IMR-90 (cell line): ENCODE data around the gene ZNF423. TPM values are rescaled to one million over a fixed set of nuclear protein-coding genes. Genes with fewer than 3 reads are reported as not detected.

Experiments
- ATAC-seq: fragments of 200-7000 bp; cut with Tn5 transposase; 2 replicates; pipeline ENCODE4 v1.9.1; 2020; ENCODE audit warnings: low read depth, mild to moderate bottlenecking, moderate library complexity
- BruUV-seq: library from RNA; stranded (reverse); fragments of 400-500 nt; replicated peaks from 2 replicates; lab custom pipeline; 2021; lab: Mats Ljungman, UMichigan
- CTCF ChIA-PET: fragments of 300-600 bp; formaldehyde crosslinking; extraction: SDS; loops from one replicate; lab custom pipeline; 2021; ENCODE audit warnings: antibody characterized with exemption; lab: Yijun Ruan, JAX
- POLR2A ChIA-PET: fragments of 300-600 bp; sonication (Branson Sonifier 250); formaldehyde crosslinking; loops from one replicate; lab custom pipeline; 2022; ENCODE audit warnings: antibody characterized with exemption; ENCODE audit not compliant: unreplicated experiment; lab: Charles Lee
- DNase-seq: peaks from one replicate; pipeline ENCODE4 v3.0.0; 2013
- H2AFZ ChIP-seq: replicated peaks from 2 replicates; pipeline ENCODE3; 2013; ENCODE audit warnings: low read length, mild to moderate bottlenecking; ENCODE audit not compliant: poor library complexity
- H2AK5ac ChIP-seq: 2 replicates; pipeline ENCODE4 v1.6.1; 2013; ENCODE audit warnings: low read depth, low read length, inconsistent platforms
- H2AK9ac ChIP-seq: replicated peaks from 2 replicates; pipeline ENCODE3; 2013; ENCODE audit warnings: mild to moderate bottlenecking, low read depth, low read length, moderate library complexity; ENCODE audit not compliant: poor library complexity
- H2BK120ac ChIP-seq: 2 replicates; pipeline ENCODE4 v1.6.1; 2013; ENCODE audit warnings: low read depth, low read length, inconsistent platforms
- H2BK15ac ChIP-seq: 3 replicates; pipeline ENCODE4 v1.6.1; 2013; ENCODE audit warnings: low read depth, low read length, inconsistent platforms
- H2BK20ac ChIP-seq: 2 replicates; pipeline ENCODE4 v1.6.1; 2013; ENCODE audit warnings: low read depth, mild to moderate bottlenecking, inconsistent platforms, low read length, moderate library complexity
- H2BK5ac ChIP-seq: 2 replicates; pipeline ENCODE4 v1.6.1; 2013; ENCODE audit warnings: mild to moderate bottlenecking, low read depth, low read length, inconsistent platforms; ENCODE audit not compliant: poor library complexity, severe bottlenecking
- H3K14ac ChIP-seq: replicated peaks from 2 replicates; pipeline ENCODE4 v1.6.1; 2013; ENCODE audit warnings: low read depth, low read length, inconsistent platforms
- H3K18ac ChIP-seq: 2 replicates; pipeline ENCODE4 v1.6.1; 2013; ENCODE audit warnings: low read depth, low read length, control low read depth
- H3K23ac ChIP-seq: 2 replicates; pipeline ENCODE4 v1.6.1; 2013; ENCODE audit warnings: low read depth, low read length, inconsistent platforms
- H3K27ac ChIP-seq: 2 replicates; pipeline ENCODE4 v1.5.1; 2013; ENCODE audit warnings: mild to moderate bottlenecking, control low read depth, low read length; ENCODE audit not compliant: insufficient read depth
- H3K27me3 ChIP-seq: 2 replicates; pipeline ENCODE4 v1.6.1; 2013; ENCODE audit warnings: low read length; ENCODE audit not compliant: control insufficient read depth, insufficient read depth
- H3K36me3 ChIP-seq: 2 replicates; pipeline ENCODE4 v1.6.1; 2013; ENCODE audit warnings: low read length, mixed read lengths; ENCODE audit not compliant: control insufficient read depth, insufficient read depth
- H3K4ac ChIP-seq: 2 replicates; pipeline ENCODE4 v1.6.1; 2013; ENCODE audit warnings: low read depth, low read length, inconsistent platforms
- H3K4me1 ChIP-seq: 2 replicates; pipeline ENCODE4 v1.6.1; 2013; ENCODE audit warnings: low read length, mixed read lengths; ENCODE audit not compliant: control insufficient read depth, insufficient read depth
- H3K4me2 ChIP-seq: 2 replicates; pipeline ENCODE4 v1.6.1; 2013; ENCODE audit warnings: low read depth, mild to moderate bottlenecking, control low read depth, low read length, moderate library complexity
- H3K4me3 ChIP-seq: 2 replicates; pipeline ENCODE4 v1.5.1; 2013; ENCODE audit warnings: low read depth, mild to moderate bottlenecking, control low read depth, low read length, moderate library complexity; ENCODE audit not compliant: insufficient read depth
- H3K56ac ChIP-seq: 2 replicates; pipeline ENCODE4 v1.6.1; 2013; ENCODE audit warnings: low read length, inconsistent platforms; ENCODE audit not compliant: insufficient read depth; ENCODE audit errors: extremely low read depth
- H3K79me1 ChIP-seq, 2 experiments: 2 replicates each; pipeline ENCODE4 v1.6.1; 2013; ENCODE audit warnings: low read length in 2 of 2, inconsistent platforms in 1 of 2, low read depth in 1 of 2
- H3K9ac ChIP-seq: 2 replicates; pipeline ENCODE4 v1.6.1; 2013; ENCODE audit warnings: low read depth, low read length, control low read depth
- H3K9me1 ChIP-seq: 2 replicates; pipeline ENCODE4 v1.6.1; 2013; ENCODE audit warnings: low read length, inconsistent platforms; ENCODE audit not compliant: insufficient read depth
- H3K9me3 ChIP-seq: 2 replicates; pipeline ENCODE4 v1.6.1; 2013; ENCODE audit warnings: low read length; ENCODE audit not compliant: control insufficient read depth, insufficient read depth
- H4K20me1 ChIP-seq: 2 replicates; pipeline ENCODE4 v1.6.1; 2013; ENCODE audit warnings: low read length, inconsistent platforms; ENCODE audit not compliant: insufficient read depth
- H4K5ac ChIP-seq: 2 replicates; pipeline ENCODE4 v1.6.1; 2013; ENCODE audit warnings: mild to moderate bottlenecking, low read depth, low read length, control low read depth
- H4K8ac ChIP-seq, 2 experiments: 2 replicates each; pipeline ENCODE4 v1.6.1; 2013; ENCODE audit warnings: low read depth in 2 of 2, low read length in 2 of 2, control low read depth in 1 of 2, inconsistent platforms in 1 of 2
- H4K91ac ChIP-seq: 2 replicates; pipeline ENCODE4 v1.6.1; 2013; ENCODE audit warnings: low read depth, low read length, inconsistent platforms; ENCODE audit not compliant: insufficient read depth
- BHLHE40 ChIP-seq: fragments of 150-350 bp; IDR thresholded peaks from 2 replicates; pipeline ENCODE4 v1.6.1; 2016; ENCODE audit warnings: mild to moderate bottlenecking, low read depth, low read length
- CTCF ChIP-seq: conservative IDR thresholded peaks from 2 replicates; pipeline ENCODE4 v1.5.1; 2012; ENCODE audit warnings: mild to moderate bottlenecking, low read depth, low read length, improper control_type of control experiment
- MAZ ChIP-seq: IDR thresholded peaks from 2 replicates; pipeline ENCODE4 v1.6.1; 2012; ENCODE audit warnings: low read depth, mild to moderate bottlenecking, low read length, improper control_type of control experiment, moderate library complexity, borderline replicate concordance
- RCOR1 ChIP-seq: IDR thresholded peaks from 2 replicates; pipeline ENCODE4 v1.6.1; 2012; ENCODE audit warnings: mild to moderate bottlenecking, low read length, improper control_type of control experiment; ENCODE audit not compliant: insufficient replicate concordance
- WGBS, 2 experiments: methylation state at CpG; one replicate each; pipeline versions ENCODE4 v1.1.5 to v1.1.7; 2013; ENCODE audit warnings: missing lambda C conversion rate in 2 of 2; ENCODE audit not compliant: insufficient read length in 1 of 2; ENCODE audit errors: extremely low coverage in 2 of 2; 5-methylcytosine and 5-hydroxymethylcytosine counted together
- dilution Hi-C: fragments of 300-500 bp; cut with HindIII; formaldehyde crosslinking; loops from one replicate; pipeline ENCODE4 v1.14.3; 2018; ENCODE audit warnings: low sequenced_read_pairs; ENCODE audit not compliant: unreplicated experiment
- in situ Hi-C: fragments of 300-500 bp; cut with MboI; formaldehyde crosslinking; loops from 3 replicates; pipeline ENCODE4 v1.14.3; 2019; ENCODE audit warnings: low sequenced_read_pairs, inconsistent platforms, mixed read lengths
- intact Hi-C: fragments of 100-400 bp; cut with micrococcal nuclease; formaldehyde crosslinking; loops from 2 replicates; pipeline ENCODE4 v1.10.0; 2022
- polyA plus RNA-seq, 3 experiments: library from polyadenylated mRNA; depleted of rRNA; stranded (reverse); fragments of >200 nt; gene quantifications; 2 replicates each; pipeline ENCODE4 v1.2.3, GENCODE V29; 2012; ENCODE audit warnings: low replicate concordance in 1 of 3
- total RNA-seq: library from RNA; depleted of rRNA; stranded (reverse); fragments of >200 nt; gene quantifications from 2 replicates; pipeline ENCODE4 v1.2.3, GENCODE V29; 2012

ZNF423 gene
- total and polyA plus RNA-seq, 2 of the 4 experiments (the other 2 are of a cell fraction), result under 0.01 to 0.10 TPM

GRCh38 chr16:49631187-49632041, 224.5 kb downstream of the ZNF423 start:
- Histone ChIP-seq H3K23ac (no peak overlapping the region), H2BK15ac (no peak overlapping the region), H2BK20ac (no peak overlapping the region), H4K8ac (no peak overlapping the region), H2AK5ac (no peak overlapping the region), H3K9me3 (peaks cover 7% of the 10 kb centered on the region; the same call in 1 of the 2 replicates), H3K4me3 (no peak overlapping the region), H3K79me1 (no peaks in the 10 kb centered on the region), H2AFZ (no peak overlapping the region), H3K27me3 (peaks cover 3% of the 10 kb centered on the region), H3K18ac (no peak overlapping the region; the same call in 1 of the 2 replicates), H2BK120ac (no peak overlapping the region), H3K56ac (no peak overlapping the region), H4K20me1 (no peaks in the 10 kb centered on the region), H2AK9ac (peak overlapping the region; percentile 20), H3K4me2 (no peak overlapping the region; the same call in 1 of the 2 replicates), H3K14ac (no peak overlapping the region), H3K36me3 (no peaks in the 10 kb centered on the region), H3K4ac (no peak overlapping the region), H2BK5ac (no peak overlapping the region), H3K9me1 (no peaks in the 10 kb centered on the region), H4K91ac (no peak overlapping the region), H3K27ac (no peak overlapping the region), H4K5ac (no peak overlapping the region), H3K4me1 (peaks cover 5% of the 10 kb centered on the region; the same call in 1 of the 2 replicates), H3K9ac (no peak overlapping the region)
- CTCF ChIA-PET, result no interaction called here
- WGBS, 2 experiments, result 50% methylated on average over 2 of the region's 5 CpGs; no CpG with 5 or more reads in 1 of the 2 experiments
- TF ChIP-seq RCOR1 (no peak), BHLHE40 (no peak), MAZ (no peak), CTCF (no peak)
- in situ Hi-C loops (no loop called here), intact Hi-C loops (no loop called here), dilution Hi-C loops (no loop called here)
- peak; percentile 85 for ATAC-seq
- no TSS peak for BruUV-seq
- peak; percentile 23 for DNase-seq
- POLR2A ChIA-PET, result no interaction called here
